PFSK-1 (cell line): Measurements from ENCODE around the gene CCDC192.

Source experiments
- FOXP2 ChIP-seq: optimal IDR thresholded peaks from 2 replicates; pipeline ENCODE3; 2011; ENCODE audit warnings: borderline replicate concordance, control low read depth, inconsistent platforms; ENCODE audit not compliant: insufficient read depth; ENCODE audit errors: extremely low read length, extremely low read depth
- POLR2AphosphoS5 ChIP-seq: IDR thresholded peaks from 2 replicates; pipeline ENCODE4 v1.6.1; 2012; ENCODE audit warnings: low read depth, mild to moderate bottlenecking, control low read depth, low read length, moderate library complexity
- REST ChIP-seq, 2 experiments: IDR thresholded peaks; 2 replicates each; pipeline versions ENCODE4 v1.6.1 to v1.8.0; 2011 to 2012; ENCODE audit warnings: low read depth in 2 of 2, low read length in 2 of 2, control low read depth in 1 of 2, inconsistent platforms in 1 of 2, mild to moderate bottlenecking in 1 of 2, moderate library complexity in 1 of 2; ENCODE audit not compliant: insufficient read depth in 1 of 2
- SIN3A ChIP-seq: IDR thresholded peaks from 2 replicates; pipeline ENCODE4 v1.6.1; 2012; ENCODE audit warnings: mild to moderate bottlenecking, low read length, moderate library complexity, borderline replicate concordance; ENCODE audit not compliant: insufficient read depth
- TAF1 ChIP-seq: IDR thresholded peaks from 2 replicates; pipeline ENCODE4 v1.6.1; 2012; ENCODE audit warnings: low read length, control low read depth, borderline replicate concordance; ENCODE audit not compliant: insufficient read depth

The CCDC192 gene

GRCh38 chr5:127680595-127680994 is 22.6 kb upstream of the CCDC192 start:
- TF ChIP-seq FOXP2 (no peak), SIN3A (no peak)

- TF ChIP-seq TAF1 (no peak), REST (IDR thresholded peaks at IDR 0.05; ENCODE audit: insufficient read depth in 1 of 2, low read depth in 2 of 2, low read length in 2 of 2) (no peak), POLR2AphosphoS5 (no peak), FOXP2 (no peak), SIN3A (no peak)
Measured at GRCh38 chr5:127683008-127683407, 20.2 kb upstream of the CCDC192 start.

- TF ChIP-seq FOXP2 (no peak), SIN3A (no peak), REST (IDR thresholded peaks at IDR 0.05; ENCODE audit: insufficient read depth in 1 of 2, low read depth in 2 of 2, low read length in 2 of 2) (no peak), POLR2AphosphoS5 (no peak), TAF1 (no peak)
Measured at GRCh38 chr5:127684726-127685467, 18.3 kb upstream of the CCDC192 start.

GRCh38 chr5:127685662-127686061 is 17.5 kb upstream of the CCDC192 start:
- TF ChIP-seq POLR2AphosphoS5 (no peak), SIN3A (no peak), FOXP2 (no peak), REST (IDR thresholded peaks at IDR 0.05; ENCODE audit: insufficient read depth in 1 of 2, low read depth in 2 of 2, low read length in 2 of 2) (no peak), TAF1 (no peak)

GRCh38 chr5:127686424-127686823 is 16.8 kb upstream of the CCDC192 start:
- no peak for TF ChIP-seq TAF1
- no peak for TF ChIP-seq REST (IDR thresholded peaks at IDR 0.05; ENCODE audit: insufficient read depth in 1 of 2, low read depth in 2 of 2, low read length in 2 of 2)
- no peak for TF ChIP-seq SIN3A
- no peak for TF ChIP-seq POLR2AphosphoS5
- no peak for TF ChIP-seq FOXP2
